ENCODE measurements around the gene ACAD10. TPM values are rescaled to one million over a fixed set of nuclear protein-coding genes. Genes with fewer than 3 reads are reported as not detected.
"Not testable (repeated sequence)": the region's sequence is repeated elsewhere in the genome, so short reads cannot be mapped to it uniquely, and the experiment has no call there.

ACAD10 gene
- 1.6 and 4.2 TPM in 2 replicates for total RNA-seq (2014; rRNA removed; shearing (Covaris generic))

GRCh38 chr12:111685811-111686573 lies at the start of gene ACAD10, which contains the start of gene BRAP:
Gene ACAD10, plus strand, starts transcription at chr12:111686053. Its CDS starts 6,657 bp downstream, at chr12:111692710.
Gene BRAP, minus strand, starts transcription at chr12:111685956. Its CDS starts 164 bp downstream, at chr12:111685792.
- H3K27ac ChIP-seq = peak within 1 kb of the TSS; percentile 40
- DNase-seq (ENCODE audit: low read depth in 1 of 2, low spot score in 2 of 2) = peak; percentile 90 to 92
- peak within 1 kb of the TSS; percentile 74 for H3K4me3 ChIP-seq
- H3K27me3 ChIP-seq (replicated peaks) = no peaks in the 10 kb centered on the region
- peaks cover 14% of the 10 kb centered on the region for H3K4me1 ChIP-seq (replicated peaks)
- H3K36me3 ChIP-seq = peaks cover 25% of the 10 kb centered on the region
- no peaks in the 10 kb centered on the region for H3K9me3 ChIP-seq (replicated peaks)

DNA sequence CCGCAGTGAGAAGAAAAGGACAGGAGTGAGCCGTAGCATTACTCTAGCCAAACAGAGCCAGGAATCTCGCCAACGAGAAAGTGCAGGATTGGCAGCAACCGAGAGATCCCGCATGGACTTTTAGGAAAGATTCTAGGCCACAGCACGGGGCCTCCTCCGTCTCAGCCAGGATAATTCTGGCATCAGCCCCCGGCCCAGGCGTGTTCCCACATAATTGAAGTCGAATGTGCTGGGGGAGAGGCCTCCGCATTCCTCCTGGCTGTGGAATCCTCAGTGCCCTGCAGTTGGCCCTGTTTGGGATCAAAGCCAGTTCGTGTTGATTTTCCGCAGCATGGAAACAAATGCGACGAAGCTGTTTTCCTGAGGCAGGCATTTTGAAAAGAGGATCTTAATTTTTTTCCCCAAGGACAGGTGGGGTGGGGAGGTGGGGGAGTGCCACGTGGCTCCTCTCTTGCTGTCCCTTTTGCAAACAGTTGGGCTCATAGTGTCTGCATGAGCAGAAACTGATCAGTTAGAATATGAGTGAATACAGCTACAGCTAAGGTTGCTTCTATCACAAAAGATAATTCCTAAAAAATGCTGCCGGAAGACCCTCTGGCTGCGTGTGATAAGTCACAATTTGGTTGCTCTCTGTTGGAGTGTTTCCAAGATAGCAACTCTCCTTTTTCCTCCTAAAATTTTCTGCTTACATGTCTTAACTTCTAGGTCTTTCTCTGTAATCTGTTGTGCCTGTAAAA lies 49.5 kb upstream of the ACAD10 start:
- peak in 1 of 2 experiments; percentile 23 for DNase-seq (ENCODE audit: low read depth in 1 of 2, low spot score in 2 of 2)
- Histone ChIP-seq H3K36me3 (no peaks in the 10 kb centered on the region), H3K9me3 (replicated peaks) (no peaks in the 10 kb centered on the region), H3K4me3 (no peak overlapping the region), H3K27ac (no peak overlapping the region), H3K27me3 (replicated peaks) (no peaks in the 10 kb centered on the region), H3K4me1 (replicated peaks) (peaks cover 6% of the 10 kb centered on the region)

- Histone ChIP-seq H3K27me3 (replicated peaks) (no peaks in the 10 kb centered on the region), H3K9me3 (replicated peaks) (no peaks in the 10 kb centered on the region), H3K4me3 (no peak overlapping the region), H3K4me1 (replicated peaks) (peaks cover 12% of the 10 kb centered on the region), H3K27ac (no peak overlapping the region), H3K36me3 (peaks cover 8% of the 10 kb centered on the region)
- no peak for DNase-seq (ENCODE audit: low read depth in 1 of 2, low spot score in 2 of 2)
These were observed 47.3 kb upstream of the ACAD10 start for GRCh38 chr12:111638556-111638955.

GRCh38 chr12:111640506-111640905 lies 45.3 kb upstream of the ACAD10 start:
- Histone ChIP-seq H3K9me3 (replicated peaks) (no peaks in the 10 kb centered on the region), H3K4me1 (replicated peaks) (peaks cover 24% of the 10 kb centered on the region), H3K27me3 (replicated peaks) (no peaks in the 10 kb centered on the region), H3K27ac (no peak overlapping the region), H3K36me3 (peaks cover 28% of the 10 kb centered on the region), H3K4me3 (no peak overlapping the region)
- no peak for DNase-seq (ENCODE audit: low read depth in 1 of 2, low spot score in 2 of 2)

DNA sequence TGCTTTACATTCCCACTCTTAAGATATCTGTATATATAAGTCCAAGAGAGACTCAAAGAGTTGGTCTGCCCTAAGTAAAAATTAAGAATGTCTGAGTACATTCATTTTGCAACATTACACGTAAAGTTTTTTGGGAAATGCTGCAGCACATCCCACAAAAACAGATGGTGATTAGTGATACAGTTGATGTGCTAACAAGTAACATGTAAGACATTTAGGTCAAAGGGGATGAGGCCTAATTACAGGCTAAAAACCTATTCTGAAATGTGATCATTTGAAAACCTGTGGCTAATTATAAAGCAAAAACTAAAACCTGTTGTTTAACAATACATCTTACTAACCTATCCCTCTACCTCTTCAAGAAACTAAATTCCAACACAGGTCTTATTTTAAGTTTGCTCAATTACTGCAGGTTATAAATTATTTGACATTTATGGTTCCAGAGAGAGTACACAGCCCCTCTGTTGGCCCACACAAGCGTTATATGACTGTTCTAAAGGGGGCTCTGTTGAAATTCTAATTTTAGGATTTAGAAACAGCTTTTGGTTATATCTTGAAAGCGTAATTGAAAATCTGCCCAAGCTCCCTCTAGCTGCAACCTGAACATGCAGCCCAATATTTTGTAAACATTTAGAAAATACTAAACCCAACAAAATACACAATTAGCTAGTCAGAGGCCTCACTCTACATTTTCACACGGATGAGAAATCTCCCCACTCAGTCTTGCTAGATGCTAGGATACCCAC lies 43.0 kb upstream of the ACAD10 start:
- Histone ChIP-seq H3K4me1 (replicated peaks) (peaks cover 23% of the 10 kb centered on the region), H3K36me3 (peaks cover 48% of the 10 kb centered on the region), H3K27me3 (replicated peaks) (no peaks in the 10 kb centered on the region), H3K4me3 (no peak overlapping the region), H3K27ac (no peak overlapping the region), H3K9me3 (replicated peaks) (no peaks in the 10 kb centered on the region)
- DNase-seq (ENCODE audit: low read depth in 1 of 2, low spot score in 2 of 2) = no peak

DNA sequence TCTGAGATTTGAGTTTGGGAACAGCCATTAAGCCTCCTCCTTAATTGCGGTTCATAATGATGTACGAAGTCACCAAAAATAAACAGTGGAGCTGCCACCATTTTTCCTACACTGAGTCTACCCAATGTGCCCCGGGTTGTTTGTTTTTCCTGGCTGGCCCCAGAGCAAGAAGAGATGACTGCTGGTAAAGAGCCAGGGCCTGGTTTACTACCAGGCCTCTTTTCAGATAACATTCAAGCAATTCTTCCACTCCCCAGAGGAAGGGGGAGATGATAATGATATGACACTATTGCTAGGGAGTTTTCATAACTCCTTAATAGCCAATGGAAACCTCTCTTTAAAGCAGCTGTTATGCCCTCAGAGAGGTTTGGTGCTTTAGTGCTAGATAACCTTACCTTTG lies 42.4 kb upstream of the ACAD10 start:
- peak; percentile 49 to 54 for DNase-seq (ENCODE audit: low read depth in 1 of 2, low spot score in 2 of 2)
- no peak overlapping the region for H3K4me3 ChIP-seq
- no peaks in the 10 kb centered on the region for H3K27me3 ChIP-seq (replicated peaks)
- peaks cover 23% of the 10 kb centered on the region for H3K4me1 ChIP-seq (replicated peaks)
- peaks cover 48% of the 10 kb centered on the region for H3K36me3 ChIP-seq
- no peak overlapping the region for H3K27ac ChIP-seq
- no peaks in the 10 kb centered on the region for H3K9me3 ChIP-seq (replicated peaks)

DNA sequence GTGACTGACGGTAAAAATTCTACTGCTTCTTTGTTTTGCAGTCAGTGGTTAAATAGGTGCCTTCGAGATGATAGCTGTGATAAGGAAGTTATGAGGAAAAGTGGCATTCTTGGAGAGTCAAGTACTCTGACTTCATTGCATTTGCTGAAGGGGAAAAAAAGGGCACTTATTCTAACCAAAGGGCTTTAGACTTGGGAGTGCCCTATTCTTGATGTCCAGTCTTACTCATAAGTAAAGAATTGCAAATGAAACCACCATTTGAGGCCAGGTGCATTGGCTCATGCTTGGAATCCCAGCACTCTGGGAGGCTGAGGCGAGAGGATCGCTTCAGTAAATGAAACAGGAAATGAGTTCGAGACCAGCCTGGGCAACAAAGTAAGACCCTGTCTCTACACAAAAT lies 40.4 kb upstream of the ACAD10 start:
- Histone ChIP-seq H3K4me1 (replicated peaks) (peaks cover 23% of the 10 kb centered on the region), H3K36me3 (peaks cover 62% of the 10 kb centered on the region), H3K4me3 (no peak overlapping the region), H3K27me3 (replicated peaks) (no peaks in the 10 kb centered on the region), H3K27ac (no peak overlapping the region), H3K9me3 (replicated peaks) (no peaks in the 10 kb centered on the region)
- DNase-seq (ENCODE audit: low read depth in 1 of 2, low spot score in 2 of 2) = peak in 1 of 2 experiments; percentile 15

DNA sequence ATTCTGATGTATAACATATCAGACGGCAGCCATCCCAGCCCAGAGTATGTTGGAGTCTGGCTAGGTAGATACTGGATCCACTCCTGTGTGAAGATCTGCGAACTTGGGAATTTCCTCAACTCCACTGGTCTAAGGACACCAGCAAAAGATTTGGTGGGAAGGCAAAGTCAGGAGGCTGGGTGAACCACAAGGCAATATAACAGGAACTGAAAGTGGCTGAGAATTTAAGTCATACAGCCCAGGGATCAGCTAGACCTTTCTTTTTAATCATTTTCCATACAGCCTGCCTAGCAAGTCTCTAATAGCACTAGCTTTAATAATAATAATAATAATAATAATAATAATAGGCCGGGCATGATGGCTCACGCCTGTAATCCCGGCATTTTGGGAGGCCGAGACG lies 34.9 kb upstream of the ACAD10 start:
- no peaks in the 10 kb centered on the region for H3K9me3 ChIP-seq (replicated peaks)
- H3K27me3 ChIP-seq (replicated peaks) = no peaks in the 10 kb centered on the region
- DNase-seq (ENCODE audit: low read depth in 1 of 2, low spot score in 2 of 2) = no peak
- no peak overlapping the region for H3K27ac ChIP-seq
- H3K4me1 ChIP-seq (replicated peaks) = peaks cover 1% of the 10 kb centered on the region
- H3K36me3 ChIP-seq = peaks cover 59% of the 10 kb centered on the region
- no peak overlapping the region for H3K4me3 ChIP-seq

GRCh38 chr12:111652530-111652929 lies 33.3 kb upstream of the ACAD10 start:
- H3K4me3 ChIP-seq; H3K27me3 ChIP-seq (replicated peaks); DNase-seq (ENCODE audit: low read depth in 1 of 2, low spot score in 2 of 2); H3K9me3 ChIP-seq (replicated peaks); H3K27ac ChIP-seq; H3K4me1 ChIP-seq (replicated peaks): not testable (repeated sequence)
- peaks cover 59% of the 10 kb centered on the region for H3K36me3 ChIP-seq

GRCh38 chr12:111653596-111653995 lies 32.3 kb upstream of the ACAD10 start:
- H3K9me3 ChIP-seq (replicated peaks) = no peaks in the 10 kb centered on the region
- H3K4me3 ChIP-seq = no peak overlapping the region
- H3K27me3 ChIP-seq (replicated peaks) = no peaks in the 10 kb centered on the region
- no peak overlapping the region for H3K27ac ChIP-seq
- no peak for DNase-seq (ENCODE audit: low read depth in 1 of 2, low spot score in 2 of 2)
- H3K36me3 ChIP-seq = peaks cover 67% of the 10 kb centered on the region
- no peaks in the 10 kb centered on the region for H3K4me1 ChIP-seq (replicated peaks)

DNA sequence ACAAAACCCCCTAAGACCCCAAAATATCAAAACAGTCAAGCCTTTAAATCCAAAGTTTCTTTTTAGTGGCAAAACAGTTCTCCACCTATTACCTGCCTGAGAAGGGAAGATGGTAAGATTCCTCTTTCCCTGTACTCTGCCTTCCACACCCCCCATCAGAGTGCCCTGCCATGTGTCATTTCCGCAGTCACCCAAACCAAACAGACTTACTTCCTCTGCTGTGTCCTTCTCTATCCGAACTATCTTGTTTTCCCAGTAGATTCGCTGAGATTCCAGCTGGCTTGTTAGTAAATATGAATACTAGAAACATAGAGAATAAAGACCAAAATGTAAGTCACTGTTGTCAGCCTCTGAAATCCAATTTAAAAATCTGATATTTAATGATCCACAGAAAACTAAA lies 30.5 kb upstream of the ACAD10 start:
- no peaks in the 10 kb centered on the region for H3K9me3 ChIP-seq (replicated peaks)
- H3K27me3 ChIP-seq (replicated peaks) = no peaks in the 10 kb centered on the region
- peaks cover 63% of the 10 kb centered on the region for H3K36me3 ChIP-seq
- no peaks in the 10 kb centered on the region for H3K4me1 ChIP-seq (replicated peaks)
- no peak for DNase-seq (ENCODE audit: low read depth in 1 of 2, low spot score in 2 of 2)
- no peak overlapping the region for H3K27ac ChIP-seq
- H3K4me3 ChIP-seq = no peak overlapping the region

- Histone ChIP-seq H3K4me3 (no peak overlapping the region), H3K9me3 (replicated peaks) (no peaks in the 10 kb centered on the region), H3K27ac (no peak overlapping the region), H3K4me1 (replicated peaks) (no peaks in the 10 kb centered on the region), H3K27me3 (replicated peaks) (no peaks in the 10 kb centered on the region), H3K36me3 (peaks cover 58% of the 10 kb centered on the region)
- no peak for DNase-seq (ENCODE audit: low read depth in 1 of 2, low spot score in 2 of 2)
These were observed 29.8 kb upstream of the ACAD10 start for GRCh38 chr12:111656016-111656415.

DNA sequence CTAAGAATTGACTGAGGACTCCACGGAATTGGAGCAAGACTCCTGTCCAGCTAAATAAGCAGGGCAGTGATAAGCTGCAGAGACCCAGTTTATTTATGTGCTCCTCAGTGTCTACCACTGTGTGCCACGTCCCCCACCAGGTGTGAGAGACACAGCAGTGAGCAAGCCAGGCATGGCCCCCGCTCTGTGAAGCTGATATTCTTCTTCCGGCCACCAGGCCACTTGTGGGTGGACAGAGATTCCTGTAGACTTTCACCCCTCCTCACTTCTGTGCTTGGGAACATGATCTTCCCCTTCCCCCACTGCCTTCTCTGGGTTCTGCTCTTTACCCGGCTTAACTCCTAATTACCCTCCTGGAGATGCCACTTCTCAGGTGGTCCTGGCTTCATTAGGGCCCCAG lies 21.4 kb upstream of the ACAD10 start:
- H3K4me3 ChIP-seq = no peak overlapping the region
- H3K27me3 ChIP-seq (replicated peaks) = no peaks in the 10 kb centered on the region
- H3K27ac ChIP-seq = no peak overlapping the region
- H3K36me3 ChIP-seq = peaks cover 47% of the 10 kb centered on the region
- no peaks in the 10 kb centered on the region for H3K4me1 ChIP-seq (replicated peaks)
- H3K9me3 ChIP-seq (replicated peaks) = no peaks in the 10 kb centered on the region
- no peak for DNase-seq (ENCODE audit: low read depth in 1 of 2, low spot score in 2 of 2)
